ENCODE data around the gene MGAT5B. TPM values are rescaled to one million over a fixed set of nuclear protein-coding genes. Genes with fewer than 3 reads are reported as not detected.

The MGAT5B gene
- total and polyA plus RNA-seq, 2 experiments from 2014 or later, result 1.6 to 10.0 TPM

- peaks cover 4% of the 10 kb centered on the region for H3K4me1 Mint-ChIP-seq
- Histone ChIP-seq H3K9me2 (ENCODE audit: insufficient read depth) (no peaks in the 10 kb centered on the region), H3K79me2 (replicated peaks; ENCODE audit: insufficient read depth) (no peaks in the 10 kb centered on the region), H3K27me3 (ENCODE audit: insufficient read depth) (no peaks in the 10 kb centered on the region), H3K4me2 (no peak overlapping the region), H4K20me1 (replicated peaks; ENCODE audit: insufficient read depth) (no peaks in the 10 kb centered on the region), H3K36me3 (ENCODE audit: insufficient read depth) (no peaks in the 10 kb centered on the region), H3K27ac (ENCODE audit: low read depth) (no peak overlapping the region), H3F3A (replicated peaks; ENCODE audit: low read depth) (no peaks in the 10 kb centered on the region), H3K4me1 (ENCODE audit: insufficient read depth) (no peaks in the 10 kb centered on the region), H3K4me3 (no peak overlapping the region), H2AFZ (no peak overlapping the region)
- no peak for ATAC-seq
- TF ChIP-seq CREB1 (CRISPR knock-in tag; IDR thresholded peaks at IDR 0.05; ENCODE audit: low read depth) (no peak), REST (IDR thresholded peaks at IDR 0.05; ENCODE audit: unreplicated experiment) (no peak), STAT1 (IDR thresholded peaks at IDR 0.05; ENCODE audit: unreplicated experiment) (no peak), POLR2AphosphoS5 (IDR thresholded peaks at IDR 0.05; ENCODE audit: low read depth) (no peak), ETS1 (IDR thresholded peaks at IDR 0.05) (no peak), EZH2phosphoT487 (IDR thresholded peaks at IDR 0.05; ENCODE audit: unreplicated experiment) (no peak), ZNF462 (CRISPR knock-in tag; IDR thresholded peaks at IDR 0.05) (no peak)
- no peak overlapping the region for H3K4me3 Mint-ChIP-seq
- H3K9me3 Mint-ChIP-seq, result no peaks in the 10 kb centered on the region
- no peak for DNase-seq (ENCODE audit: low spot score)
- H3K27ac Mint-ChIP-seq, result no peak overlapping the region
- H3K36me3 Mint-ChIP-seq (ENCODE audit: low read depth), result no peaks in the 10 kb centered on the region
- peaks cover 3% of the 10 kb centered on the region for H3K27me3 Mint-ChIP-seq (ENCODE audit: insufficient read depth, low read depth, poor library complexity)
These were observed 33.5 kb downstream of the MGAT5B start for GRCh38 chr17:76901542-76902197.
